Measurements from ENCODE around the gene RAB11FIP3.

The RAB11FIP3 gene

DNA sequence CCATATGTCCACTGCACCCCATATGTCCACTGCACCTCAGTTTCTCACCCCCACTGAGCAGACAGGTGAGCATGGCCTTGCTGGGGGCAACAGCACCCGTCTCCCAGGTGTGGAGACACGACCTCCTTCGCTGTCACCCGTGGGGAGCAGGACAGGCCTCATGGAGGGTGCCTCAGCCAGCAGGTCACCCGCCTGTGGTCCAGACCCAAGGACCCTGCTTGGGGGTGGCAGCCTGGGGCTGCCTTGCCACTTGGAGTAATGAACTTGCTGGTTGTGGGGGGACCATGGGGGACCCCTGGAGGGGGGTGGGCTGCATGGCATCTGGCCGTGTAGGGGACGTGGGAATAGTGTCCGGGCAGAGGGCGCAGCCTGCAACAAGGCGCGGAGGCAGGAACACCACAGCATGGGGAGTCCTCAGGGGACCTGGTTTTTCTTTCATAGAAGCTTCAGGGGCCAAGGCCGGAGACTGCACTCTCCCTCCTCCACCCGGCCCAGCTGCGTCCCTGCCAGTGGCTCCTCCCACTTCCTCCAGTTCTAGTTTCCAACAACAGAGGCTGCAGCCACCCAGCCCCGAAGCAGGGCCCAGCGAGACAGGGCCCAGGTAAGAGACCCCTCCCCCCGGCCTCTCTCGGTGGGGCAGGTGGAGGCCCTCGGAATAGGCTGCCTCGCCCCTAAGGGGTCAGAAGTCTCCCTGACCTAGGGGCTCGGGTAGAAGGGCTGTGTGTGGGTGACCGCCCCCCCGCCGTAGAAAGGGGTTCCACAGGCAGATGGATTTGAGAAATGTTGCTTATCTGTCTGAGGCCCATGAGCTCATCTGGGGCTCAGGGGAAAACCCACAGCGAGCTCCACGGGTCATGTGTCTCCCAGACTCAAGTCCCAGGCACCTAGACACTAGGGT, 141.3 kb downstream of the RAB11FIP3 start, which contains the start of gene NHLRC4:
Gene NHLRC4 (plus strand): TSS at position 531 of the 898 bp plus-strand sequence. CDS start 1,043 bp downstream, outside the sequence.
- DNase-seq (ENCODE audit: low read depth in 2 of 2) = no peak

DNA sequence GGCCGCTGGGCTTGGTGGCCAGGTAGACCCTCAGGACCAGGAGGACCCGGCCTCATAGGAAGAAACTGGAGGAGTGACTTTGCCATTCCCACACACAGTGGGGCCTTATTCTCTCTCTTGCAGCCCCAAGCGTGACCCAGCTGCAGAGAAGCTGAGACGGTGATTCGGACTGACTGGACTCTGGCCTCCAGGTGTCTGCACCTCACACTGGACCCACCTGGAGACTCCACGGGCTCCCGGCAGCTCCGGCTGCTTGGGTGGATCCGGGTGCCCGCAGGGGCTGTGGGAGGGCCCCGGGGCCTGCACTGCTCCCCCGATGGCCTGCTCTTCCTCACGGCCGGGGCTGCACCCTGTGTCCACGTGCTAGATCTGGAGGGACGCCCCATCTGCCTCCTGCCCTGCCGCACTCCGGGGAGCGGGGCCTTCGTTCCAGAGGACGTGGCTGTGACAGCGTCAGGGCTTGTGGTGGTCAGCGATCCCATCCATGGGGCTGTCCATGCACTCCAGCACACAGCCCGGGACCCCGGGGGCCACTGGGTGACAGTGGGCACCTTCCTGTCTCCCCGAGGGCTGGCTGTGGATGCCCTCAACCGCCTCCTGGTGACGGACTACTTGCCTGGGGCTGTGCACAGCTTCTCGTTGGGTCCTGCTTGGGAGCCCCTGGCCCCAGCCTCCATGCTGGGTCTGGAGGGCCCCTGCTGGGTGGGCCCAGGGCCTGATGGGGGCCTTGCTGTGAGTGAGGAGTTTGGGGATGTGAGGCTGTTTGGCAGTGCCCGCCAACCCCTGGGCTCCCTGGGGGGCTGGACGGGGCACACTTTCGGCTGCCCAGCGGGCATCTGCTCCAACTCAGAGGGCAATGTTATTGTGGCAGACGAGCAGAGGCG, 142.2 kb downstream of the RAB11FIP3 start:
- DNase-seq (ENCODE audit: low read depth in 2 of 2) = no peak

- DNase-seq (ENCODE audit: low read depth in 2 of 2) = no peak
Measured at GRCh38 chr16:568401-569258, 143.2 kb downstream of the RAB11FIP3 start.

- DNase-seq (ENCODE audit: low read depth in 2 of 2) = peak in 1 of 2 donors; percentile 23
Measured at GRCh38 chr16:569445-570254, 144.2 kb downstream of the RAB11FIP3 start, which contains the start of gene PIGQ. PIGQ (plus strand) TSS chr16:569968; CDS start chr16:574075, 4,107 bp downstream.
